ENCODE results near the gene NOBOX.

DNA sequence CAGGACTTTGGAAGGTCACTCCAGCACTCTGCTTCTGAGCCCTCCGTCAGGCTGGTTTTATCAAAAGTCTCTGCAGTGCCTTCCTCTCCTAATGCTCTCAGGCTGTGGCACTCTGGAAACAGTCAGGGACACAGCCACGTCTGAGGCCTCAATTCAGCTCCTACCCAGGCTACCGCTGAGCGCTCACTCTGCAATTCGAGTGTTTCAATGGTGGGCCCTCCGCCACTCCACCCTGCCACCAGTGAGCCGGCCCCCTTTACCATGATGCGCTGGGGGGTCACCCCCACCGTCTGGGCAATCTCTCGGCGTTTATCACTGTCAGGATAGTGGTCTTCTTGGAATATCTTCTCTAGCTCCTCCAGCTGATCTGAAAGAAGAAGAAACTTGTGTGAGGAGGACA is 3.5 kb downstream of the NOBOX start:
- TF ChIP-seq POLR2A (IDR thresholded peaks at IDR 0.05; ENCODE audit: low read depth, low read length) (no peak), SPI1 (IDR thresholded peaks at IDR 0.05; ENCODE audit: low read depth, low read length) (no peak), POLR2AphosphoS5 (IDR thresholded peaks at IDR 0.05; ENCODE audit: low read depth, low read length) (no peak), PAX5 (IDR thresholded peaks at IDR 0.05; ENCODE audit: insufficient read depth, low read length, severe bottlenecking) (no peak), TAF1 (IDR thresholded peaks at IDR 0.05; ENCODE audit: low read depth, low read length) (no peak)
